Transverse colon (tissue), 3 donors: ENCODE measurements around the gene KCNG4.
"Not testable (repeated sequence)": the region's sequence is repeated elsewhere in the genome, so short reads cannot be mapped to it uniquely, and the experiment has no call there.

Source experiments
- EP300 ChIP-seq: sonication (generic); formaldehyde crosslinking; IDR thresholded peaks from one replicate; pipeline ENCODE4 v1.6.1; 2017; ENCODE audit warnings: antibody characterized with exemption, low read depth
- TF ChIP-seq, protein P1 (sequence below), 5 experiments: fragments of 200-600 bp in 3 of 5; fragments of 450-650 bp in 2 of 5; sonication (generic) in 3 of 5; IDR thresholded peaks; 1 replicate in 2 of 5; 2 replicates in 3 of 5; pipeline ENCODE4 v1.5.1; 2016 to 2017; ENCODE audit warnings: antibody characterized with exemption in 5 of 5, inconsistent platforms in 3 of 5, mild to moderate bottlenecking in 2 of 5, moderate library complexity in 1 of 5

DNA sequence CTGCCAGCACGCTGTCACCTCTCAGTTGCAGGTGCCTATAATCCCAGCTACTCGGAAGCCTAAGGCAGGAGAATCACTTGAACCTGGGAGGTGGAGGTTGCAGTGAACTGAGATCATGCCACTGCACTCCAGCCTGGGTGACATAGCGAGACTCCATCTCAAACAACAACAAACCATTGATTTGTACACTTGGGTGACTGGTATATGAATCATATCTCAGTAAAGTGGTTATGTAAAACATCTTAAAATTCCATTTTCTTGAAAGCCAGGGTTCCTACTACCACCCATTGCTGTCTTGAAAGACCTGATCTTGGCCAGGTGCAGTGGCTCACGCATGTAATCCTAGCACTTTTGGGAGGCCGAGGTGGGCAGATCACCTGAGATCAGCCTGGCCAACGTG is 34.7 kb downstream of the KCNG4 start:
- TF ChIP-seq, protein P1, sequence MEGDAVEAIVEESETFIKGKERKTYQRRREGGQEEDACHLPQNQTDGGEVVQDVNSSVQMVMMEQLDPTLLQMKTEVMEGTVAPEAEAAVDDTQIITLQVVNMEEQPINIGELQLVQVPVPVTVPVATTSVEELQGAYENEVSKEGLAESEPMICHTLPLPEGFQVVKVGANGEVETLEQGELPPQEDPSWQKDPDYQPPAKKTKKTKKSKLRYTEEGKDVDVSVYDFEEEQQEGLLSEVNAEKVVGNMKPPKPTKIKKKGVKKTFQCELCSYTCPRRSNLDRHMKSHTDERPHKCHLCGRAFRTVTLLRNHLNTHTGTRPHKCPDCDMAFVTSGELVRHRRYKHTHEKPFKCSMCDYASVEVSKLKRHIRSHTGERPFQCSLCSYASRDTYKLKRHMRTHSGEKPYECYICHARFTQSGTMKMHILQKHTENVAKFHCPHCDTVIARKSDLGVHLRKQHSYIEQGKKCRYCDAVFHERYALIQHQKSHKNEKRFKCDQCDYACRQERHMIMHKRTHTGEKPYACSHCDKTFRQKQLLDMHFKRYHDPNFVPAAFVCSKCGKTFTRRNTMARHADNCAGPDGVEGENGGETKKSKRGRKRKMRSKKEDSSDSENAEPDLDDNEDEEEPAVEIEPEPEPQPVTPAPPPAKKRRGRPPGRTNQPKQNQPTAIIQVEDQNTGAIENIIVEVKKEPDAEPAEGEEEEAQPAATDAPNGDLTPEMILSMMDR (IDR thresholded peaks at IDR 0.05), result not testable (repeated sequence)
- TF ChIP-seq EP300, result not testable (repeated sequence)
